Activated CD4-positive, alpha-beta T cell treated with anti-CD3 and anti-CD28 coated beads for 24 hours (primary cell): ENCODE results near the gene OR5K1.

Source experiments
- DNase-seq, 2 donors: peaks; one replicate each; pipeline ENCODE4 v3.0.0-alpha.2; 2020; ENCODE audit warnings: low read depth in 2 of 2

Gene OR5K1

GRCh38 chr3:98514948-98515347, 51.9 kb downstream of the OR5K1 start:
- no peak for DNase-seq

DNA sequence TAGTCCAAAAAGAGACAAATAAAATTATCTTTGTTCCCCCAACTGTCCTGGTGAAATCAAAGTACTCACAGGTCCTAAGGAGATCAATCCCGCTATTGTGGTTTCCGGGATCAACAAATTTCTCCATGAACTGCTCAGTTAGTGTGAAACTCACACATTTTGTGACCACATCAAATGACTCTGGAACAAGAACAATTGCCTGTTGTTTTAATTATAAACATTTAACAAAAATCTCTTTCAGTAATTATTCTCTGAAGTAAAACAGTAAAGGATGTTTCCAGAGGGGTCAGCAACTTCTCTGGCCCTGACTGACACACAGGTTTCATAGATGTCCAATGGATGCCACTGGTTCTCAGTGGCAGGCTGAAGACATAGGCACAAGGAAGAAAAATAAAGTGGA, 55.8 kb downstream of the OR5K1 start:
- no peak for DNase-seq

DNA sequence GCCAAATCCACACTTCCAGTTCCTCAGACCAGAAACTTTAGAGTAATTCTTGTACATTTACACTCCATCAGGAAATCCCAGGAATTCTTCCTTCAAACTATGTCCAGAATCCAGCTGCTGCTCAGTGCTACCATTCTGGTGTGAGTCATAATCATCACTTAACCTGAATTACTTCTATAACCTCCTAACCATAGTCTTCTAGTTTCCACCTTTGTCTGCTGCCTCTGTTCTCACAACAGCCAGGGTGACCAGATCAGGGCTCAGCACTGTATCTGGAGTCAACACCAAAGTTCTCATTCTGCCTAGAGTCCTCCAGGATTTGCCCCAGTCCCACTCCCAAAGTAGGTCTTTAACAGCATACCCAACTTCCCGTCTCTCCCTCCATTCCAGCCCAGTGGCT, 56.4 kb downstream of the OR5K1 start:
- DNase-seq, result no peak

- peak in 1 of 2 donors; percentile 42 for DNase-seq
Observed at GRCh38 chr3:98521897-98522543, 59.0 kb downstream of the OR5K1 start.
